HepG2 (cell line): ENCODE measurements around the gene STKLD1. TPM values are rescaled to one million over a fixed set of nuclear protein-coding genes. Genes with fewer than 3 reads are reported as not detected.

ENCODE experiments used
- ETV5 ChIP-seq: IDR thresholded peaks from 2 replicates; pipeline ENCODE4 v1.6.1; 2018; ENCODE audit warnings: missing biosample characterization, missing genetic modification reagents, inconsistent platforms, borderline replicate concordance
- FOXO4 ChIP-seq: sonication (generic); formaldehyde crosslinking; conservative IDR thresholded peaks from 2 replicates; pipeline ENCODE4 v1.8.1; 2023; ENCODE audit warnings: missing genetic modification reagents
- HDAC1 ChIP-seq: sonication (generic); formaldehyde crosslinking; IDR thresholded peaks from 2 replicates; pipeline ENCODE4 v1.5.1; 2020; ENCODE audit warnings: mild to moderate bottlenecking, missing genetic modification reagents
- KAT8 ChIP-seq: IDR thresholded peaks from 2 replicates; pipeline ENCODE4 v1.6.1; 2016; ENCODE audit warnings: missing genetic modification reagents, missing compliant biosample characterization
- KDM2A ChIP-seq: sonication (generic); formaldehyde crosslinking; IDR thresholded peaks from 2 replicates; pipeline ENCODE4 v1.4.0; 2020; ENCODE audit warnings: low read depth, missing genetic modification reagents, borderline replicate concordance
- KDM5B ChIP-seq: sonication (generic); formaldehyde crosslinking; IDR thresholded peaks from 2 replicates; pipeline ENCODE4 v1.4.0; 2020; ENCODE audit warnings: missing genetic modification reagents, mild to moderate bottlenecking, borderline replicate concordance
- KLF13 ChIP-seq: sonication (generic); formaldehyde crosslinking; IDR thresholded peaks from 2 replicates; pipeline ENCODE4 v1.4.0; 2020; ENCODE audit warnings: mild to moderate bottlenecking, missing genetic modification reagents
- MAX ChIP-seq: IDR thresholded peaks from 2 replicates; pipeline ENCODE4 v1.6.1; 2012; ENCODE audit warnings: inconsistent platforms
- MED8 ChIP-seq: sonication (generic); formaldehyde crosslinking; IDR thresholded peaks from 2 replicates; pipeline ENCODE4 v1.8.1; 2023; ENCODE audit warnings: mild to moderate bottlenecking, missing genetic modification reagents; ENCODE audit not compliant: insufficient replicate concordance
- MIER3 ChIP-seq: IDR thresholded peaks from 2 replicates; pipeline ENCODE4 v1.6.1; 2016; ENCODE audit warnings: missing compliant biosample characterization, borderline replicate concordance
- MNT ChIP-seq: fragments of 450-650 bp; IDR thresholded peaks from 2 replicates; pipeline ENCODE4 v1.6.1; 2016
- SKI ChIP-seq: fragments of 450-650 bp; IDR thresholded peaks from one replicate; pipeline ENCODE4 v1.6.1; 2018; ENCODE audit warnings: mild to moderate bottlenecking; ENCODE audit not compliant: partially characterized antibody
- SNRNP70 ChIP-seq: fragments of 200-400 bp; formaldehyde crosslinking; IDR thresholded peaks from 2 replicates; pipeline ENCODE4 v1.6.1; 2017; ENCODE audit warnings: mild to moderate bottlenecking, low read depth, low read length, moderate library complexity
- TERF1 ChIP-seq: sonication (generic); formaldehyde crosslinking; IDR thresholded peaks from 2 replicates; pipeline ENCODE4 v1.8.0; 2022; ENCODE audit warnings: mild to moderate bottlenecking, missing genetic modification reagents, moderate library complexity
- ZFP82 ChIP-seq: sonication (generic); formaldehyde crosslinking; IDR thresholded peaks from 2 replicates; pipeline ENCODE4 v1.5.1; 2020; ENCODE audit warnings: mild to moderate bottlenecking, missing genetic modification reagents, borderline replicate concordance
- ZNF235 ChIP-seq: sonication (generic); formaldehyde crosslinking; IDR thresholded peaks from 2 replicates; pipeline ENCODE4 v1.8.1; 2023; ENCODE audit warnings: mild to moderate bottlenecking, missing genetic modification reagents, borderline replicate concordance
- ZNF251 ChIP-seq: sonication (generic); formaldehyde crosslinking; IDR thresholded peaks from 2 replicates; pipeline ENCODE4 v1.9.0; 2021; ENCODE audit warnings: mild to moderate bottlenecking, missing genetic modification reagents
- ZNF513 ChIP-seq: sonication (generic); formaldehyde crosslinking; conservative IDR thresholded peaks from 2 replicates; pipeline ENCODE4 v1.5.0; 2020; ENCODE audit warnings: missing genetic modification reagents
- ZNF530 ChIP-seq: sonication (generic); formaldehyde crosslinking; IDR thresholded peaks from 2 replicates; pipeline ENCODE4 v1.5.0; 2020; ENCODE audit warnings: low read depth, mild to moderate bottlenecking, missing genetic modification reagents
- ZNF770 ChIP-seq: sonication (generic); formaldehyde crosslinking; IDR thresholded peaks from 2 replicates; pipeline ENCODE4 v1.5.0; 2020; ENCODE audit warnings: mild to moderate bottlenecking, missing genetic modification reagents
- ZNF772 ChIP-seq: sonication (generic); formaldehyde crosslinking; IDR thresholded peaks from 2 replicates; pipeline ENCODE4 v1.5.0; 2020; ENCODE audit warnings: mild to moderate bottlenecking, missing genetic modification reagents
- ZNF790 ChIP-seq: sonication (generic); formaldehyde crosslinking; IDR thresholded peaks from 2 replicates; pipeline ENCODE4 v1.8.0; 2022; ENCODE audit warnings: missing genetic modification reagents, mild to moderate bottlenecking, borderline replicate concordance
- polyA plus RNA-seq, 8 experiments: library from polyadenylated mRNA; depleted of rRNA in 3 of 8; stranded (reverse) in 7 of 8; unstranded in 1 of 8; fragments of >200 nt; fragmentation: Illumina TruSeq in 4 of 8; extraction: Trizol in 4 of 8; gene quantifications; 2 replicates each; pipeline versions ENCODE4 v1.2.1 to v1.2.3, GENCODE V29; 2011 to 2016; ENCODE audit warnings: low read depth in 4 of 8, missing spikeins in 1 of 8, mixed read lengths in 1 of 8; ENCODE audit not compliant: insufficient read depth in 1 of 8
- total RNA-seq, 5 experiments: library from RNA; depleted of rRNA; stranded (reverse); fragments of >200 nt; fragmentation: Illumina TruSeq; extraction: Trizol; gene quantifications; 2 replicates each; pipeline ENCODE4 v1.2.3, GENCODE V29; 2016; ENCODE audit warnings: low read depth in 1 of 5

Gene STKLD1
- total and polyA plus RNA-seq, 2 of the 13 experiments (the other 11 are each of a cell fraction or from before 2014, with no cell fraction given): 1.5 to 2.2 TPM

- TF ChIP-seq TERF1: no peak
- no peak for TF ChIP-seq ZNF770 (CRISPR knock-in tag)
- no peak; the same call in 1 of the 2 replicates for TF ChIP-seq MIER3 (CRISPR knock-in tag)
- no peak for TF ChIP-seq ETV5 (CRISPR knock-in tag)
- TF ChIP-seq MNT: no peak
- TF ChIP-seq KAT8 (CRISPR knock-in tag): no peak; the same call in 1 of the 2 replicates
- no peak for TF ChIP-seq SNRNP70
- 0 out of 2 replicates have a peak, but pooled peaks have one; percentile 27 for TF ChIP-seq ZNF772 (CRISPR knock-in tag)
- no peak for TF ChIP-seq ZNF251 (CRISPR knock-in tag)
- TF ChIP-seq SKI: peak; percentile 46
- TF ChIP-seq FOXO4 (CRISPR knock-in tag): no peak
- TF ChIP-seq KLF13 (CRISPR knock-in tag): no peak
- TF ChIP-seq MED8 (CRISPR knock-in tag): no peak
- no peak for TF ChIP-seq ZNF235 (CRISPR knock-in tag)
- no peak for TF ChIP-seq ZNF790 (CRISPR knock-in tag)
- no peak for TF ChIP-seq KDM5B (CRISPR knock-in tag)
- peak; percentile 45; the same call in 1 of the 2 replicates for TF ChIP-seq MAX
- no peak for TF ChIP-seq ZNF530
- no peak for TF ChIP-seq ZNF513
- TF ChIP-seq KDM2A (CRISPR knock-in tag): 0 out of 2 replicates have a peak, but pooled peaks have one; percentile 12
- TF ChIP-seq HDAC1 (CRISPR knock-in tag): peak; percentile 50; the same call in 1 of the 2 replicates
- TF ChIP-seq ZFP82 (CRISPR knock-in tag): no peak
Observed at GRCh38 chr9:133375116-133375723, 946 bp upstream of the STKLD1 start (continued).
